ENCODE results near the gene IQSEC1. TPM values are rescaled to one million over a fixed set of nuclear protein-coding genes. Genes with fewer than 3 reads are reported as not detected.

Gene IQSEC1
- polyA plus RNA-seq, 3 donors = 25.1 to 30.4 (median 28.2) TPM

GRCh38 chr3:12922881-12923431, 150.3 kb downstream of the IQSEC1 start:
- no peak for DNase-seq (ENCODE audit: low read depth in 3 of 3, low spot score in 2 of 3)

- DNase-seq (ENCODE audit: low read depth in 3 of 3, low spot score in 2 of 3) = no peak
Measured at GRCh38 chr3:12922306-12922705, 150.9 kb downstream of the IQSEC1 start.

DNA sequence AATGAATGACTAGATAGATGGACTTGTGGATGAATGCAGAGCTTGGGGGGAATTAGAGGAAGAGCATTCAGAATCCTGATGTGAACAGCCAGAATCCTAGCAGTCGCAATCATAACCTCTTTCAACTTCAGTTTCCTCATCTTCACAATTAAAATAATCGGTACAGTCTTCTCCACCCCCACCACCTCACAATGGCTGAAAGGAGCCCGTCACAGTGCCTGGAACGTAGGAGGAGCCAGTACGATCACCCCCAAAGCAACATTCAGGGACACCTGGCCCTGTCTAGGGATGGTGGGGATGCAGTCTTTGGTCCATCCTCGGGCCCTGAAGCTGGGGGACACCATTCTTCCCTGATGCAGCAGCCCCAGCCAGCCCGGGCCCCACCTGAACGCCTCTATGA, 151.5 kb downstream of the IQSEC1 start:
- DNase-seq (ENCODE audit: low read depth in 3 of 3, low spot score in 2 of 3) = no peak

DNA sequence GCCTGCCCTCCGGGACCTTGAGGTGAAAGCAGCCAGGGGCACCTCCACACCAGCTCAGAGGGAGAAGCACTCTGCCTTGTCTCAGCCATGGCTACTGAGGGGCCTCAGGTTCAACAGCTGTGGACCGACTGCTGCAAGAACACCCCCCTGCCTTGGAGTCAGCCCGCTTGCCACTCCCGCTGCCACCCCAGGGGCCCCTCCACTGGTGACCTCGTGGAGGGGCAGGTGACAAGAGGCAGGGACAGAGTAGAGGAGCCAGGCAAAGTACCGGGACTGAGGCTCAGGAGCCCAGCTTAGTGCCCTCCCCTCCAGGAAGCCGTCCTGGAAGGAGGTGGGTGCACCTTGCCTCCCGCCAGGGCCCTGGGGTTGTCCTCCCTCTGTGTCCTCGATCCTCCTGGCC, 152.3 kb downstream of the IQSEC1 start:
- DNase-seq (ENCODE audit: low read depth in 3 of 3, low spot score in 2 of 3) = no peak

- DNase-seq (ENCODE audit: low read depth in 3 of 3, low spot score in 2 of 3) = no peak
Measured at GRCh38 chr3:12919205-12919604, 154.0 kb downstream of the IQSEC1 start.

- no peak for DNase-seq (ENCODE audit: low read depth in 3 of 3, low spot score in 2 of 3)
Measured at GRCh38 chr3:12918231-12918630, 155.0 kb downstream of the IQSEC1 start.

DNA sequence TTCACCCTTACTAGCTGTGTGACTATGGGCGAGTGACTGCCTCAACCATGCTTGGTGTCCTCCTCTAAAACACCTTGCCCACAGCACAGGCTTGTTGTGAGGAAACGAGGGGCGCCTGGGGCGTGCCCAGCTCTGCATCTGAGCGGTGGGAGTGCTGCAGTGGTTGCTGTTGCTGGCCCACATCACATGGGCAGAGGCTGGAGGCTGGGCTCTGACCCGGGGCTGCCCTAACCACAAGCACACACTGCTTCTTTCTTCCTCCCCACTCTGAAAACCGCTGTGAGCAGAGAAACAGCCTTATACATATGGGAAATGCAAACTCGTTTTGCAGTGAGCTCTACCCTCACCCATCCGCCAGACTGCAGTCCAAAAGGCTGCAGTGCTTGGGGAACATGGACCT, 157.1 kb downstream of the IQSEC1 start:
- DNase-seq (ENCODE audit: low read depth in 3 of 3, low spot score in 2 of 3) = no peak

DNA sequence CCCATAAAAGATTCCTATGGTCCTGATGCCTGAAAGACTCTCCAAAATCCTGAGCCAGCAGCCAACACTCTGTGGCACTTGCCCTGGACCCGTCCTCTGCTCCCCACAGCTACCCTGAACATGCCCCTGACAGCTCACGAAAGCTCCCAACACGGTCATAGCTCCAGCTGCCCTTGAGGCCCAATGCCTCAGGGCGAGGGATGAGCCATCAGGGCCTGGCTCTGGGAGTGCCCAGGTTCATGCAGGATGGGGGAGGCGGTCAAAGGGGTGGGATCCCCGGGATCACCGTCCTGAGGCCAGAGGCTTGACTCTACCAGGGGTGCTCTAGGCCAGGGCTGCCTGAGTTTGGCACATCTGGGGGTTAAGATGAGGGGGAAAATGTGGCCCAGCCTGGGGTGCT, 159.1 kb downstream of the IQSEC1 start:
- no peak for DNase-seq (ENCODE audit: low read depth in 3 of 3, low spot score in 2 of 3)

DNA sequence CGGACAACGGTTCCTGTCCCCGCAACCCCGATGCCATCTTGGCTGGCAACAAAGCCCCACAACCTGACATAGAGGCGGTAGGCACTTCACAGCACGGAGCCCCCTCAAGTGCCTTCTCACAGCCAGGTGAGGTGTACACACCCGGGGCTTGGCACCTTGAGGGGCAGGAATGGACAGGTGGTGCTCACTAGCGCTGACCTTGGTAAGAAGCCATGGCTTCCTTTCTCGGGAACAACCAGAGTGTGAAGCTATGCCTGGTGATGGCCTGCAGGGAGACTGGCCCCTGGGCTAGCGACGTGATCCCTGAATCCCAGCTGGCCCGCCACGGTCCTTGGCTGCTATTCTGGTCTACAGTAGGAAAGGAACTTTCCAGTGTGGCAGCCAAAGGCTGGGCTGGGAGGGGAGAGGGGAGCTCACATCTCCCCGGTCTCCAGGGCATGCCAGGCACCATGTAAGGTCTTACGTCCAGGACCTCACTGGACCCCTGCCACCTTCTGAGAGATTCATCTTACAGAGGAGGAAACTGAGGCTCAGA, 161.3 kb downstream of the IQSEC1 start:
- DNase-seq (ENCODE audit: low read depth in 3 of 3, low spot score in 2 of 3) = no peak

- no peak for DNase-seq (ENCODE audit: low read depth in 3 of 3, low spot score in 2 of 3)
Measured at GRCh38 chr3:12910356-12911099, 162.7 kb downstream of the IQSEC1 start.

DNA sequence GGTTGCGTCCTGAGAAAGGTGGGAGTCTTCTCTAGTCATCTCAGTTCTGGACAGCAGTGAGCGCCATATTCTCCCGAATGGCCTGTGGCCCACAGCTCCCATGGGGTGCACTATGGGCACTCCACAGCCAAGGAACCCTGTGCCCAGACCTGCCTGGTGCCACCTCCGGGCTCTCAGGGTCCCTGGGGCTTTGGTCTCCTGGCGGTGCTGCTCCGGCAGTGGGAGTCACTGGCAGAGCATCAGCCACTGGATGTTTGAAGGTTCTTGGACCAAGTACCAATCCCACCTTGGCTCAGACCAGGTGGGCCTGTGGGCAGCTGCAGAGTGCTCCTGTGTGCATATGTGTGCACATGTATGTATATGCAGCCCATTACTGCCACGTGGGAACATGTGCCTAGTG, 163.5 kb downstream of the IQSEC1 start:
- no peak for DNase-seq (ENCODE audit: low read depth in 3 of 3, low spot score in 2 of 3)

DNA sequence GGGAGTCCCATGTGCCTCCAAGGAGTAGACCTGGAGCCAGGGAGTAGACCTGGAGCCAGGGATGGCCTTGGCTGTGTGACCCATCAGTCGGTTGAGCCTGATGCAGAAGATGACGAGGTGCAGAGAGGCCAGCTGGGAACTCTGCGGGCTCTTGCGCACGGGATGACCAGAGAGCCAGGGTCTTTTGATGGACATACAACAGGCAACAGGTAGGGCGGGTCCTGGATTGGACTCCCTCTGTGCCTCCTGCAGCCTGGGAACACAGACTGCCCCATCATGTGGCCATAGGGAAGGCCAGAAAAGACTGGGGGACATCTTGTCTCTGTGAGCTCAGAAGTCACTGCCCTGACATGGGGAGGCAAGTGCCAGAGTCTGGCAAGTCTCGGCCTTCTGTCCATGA, 164.4 kb downstream of the IQSEC1 start:
- no peak for DNase-seq (ENCODE audit: low read depth in 3 of 3, low spot score in 2 of 3)

DNA sequence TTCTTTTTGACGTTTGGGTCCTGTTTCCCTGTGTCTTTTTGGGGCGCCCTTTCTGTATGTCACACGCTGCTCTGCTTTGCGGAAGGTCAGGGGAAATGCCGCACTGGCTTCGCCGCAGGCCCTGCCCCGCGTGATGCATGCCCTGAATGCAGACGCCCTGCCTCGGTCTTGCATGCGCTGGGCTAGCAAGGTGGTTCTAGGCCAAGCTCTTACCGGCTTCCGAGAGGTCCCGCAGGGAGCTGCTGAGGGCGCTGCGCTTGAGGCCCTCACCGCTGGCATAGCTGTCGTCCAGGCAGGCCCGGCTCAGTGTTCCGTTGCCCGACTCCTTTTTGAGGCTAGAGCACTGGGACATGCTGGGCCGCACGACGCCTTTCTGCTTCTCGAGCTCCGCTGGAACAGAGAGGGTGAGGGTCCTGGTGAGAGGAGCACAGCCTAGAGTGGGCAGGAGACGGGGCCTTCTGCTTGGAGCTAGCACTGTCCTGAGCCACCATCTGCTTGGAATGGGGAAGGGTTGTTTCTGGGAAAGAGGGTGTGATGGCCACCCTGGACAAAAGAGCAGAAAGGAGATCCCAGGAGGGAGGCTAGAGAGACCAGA, 165.0 kb downstream of the IQSEC1 start:
- DNase-seq (ENCODE audit: low read depth in 3 of 3, low spot score in 2 of 3) = no peak

DNA sequence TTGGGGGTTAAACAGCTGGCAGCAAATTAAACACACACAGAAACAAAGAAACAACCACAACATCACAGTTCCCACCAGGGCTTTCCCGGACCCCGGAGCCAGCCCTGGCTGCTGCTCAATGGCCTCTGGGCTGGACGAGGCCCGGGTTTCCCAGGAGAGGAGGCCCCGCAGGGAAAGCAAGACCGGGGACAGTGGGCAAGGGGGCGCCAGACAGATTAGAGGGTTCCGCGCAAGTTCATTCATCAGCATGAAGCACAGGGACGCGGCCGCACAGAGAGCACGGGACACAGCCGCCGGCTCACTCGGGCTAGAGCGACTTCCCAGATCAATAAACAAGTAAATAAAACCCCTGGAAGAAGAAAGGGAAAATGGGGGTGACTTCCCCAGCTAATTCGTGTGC, 165.5 kb downstream of the IQSEC1 start:
- no peak for DNase-seq (ENCODE audit: low read depth in 3 of 3, low spot score in 2 of 3)

DNA sequence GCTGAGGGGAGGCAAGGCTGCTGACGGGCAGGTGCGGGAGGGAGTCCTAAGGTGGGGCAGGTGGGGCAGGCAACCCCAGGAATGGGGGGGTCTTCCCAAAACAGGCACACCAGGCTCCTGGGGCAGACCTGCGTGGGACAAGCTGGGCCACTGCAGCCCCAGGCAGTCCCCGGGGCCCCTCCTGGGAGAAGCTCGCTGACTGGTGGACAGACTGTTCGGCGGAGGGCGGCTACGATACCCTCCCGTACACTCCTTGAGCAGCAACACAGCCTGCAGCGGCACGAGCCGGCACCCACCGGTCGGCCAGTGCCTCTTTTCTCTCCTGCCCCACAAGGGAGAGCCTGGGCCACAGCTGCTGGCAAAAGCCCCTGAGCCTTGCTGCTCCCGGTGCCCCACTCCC, 165.9 kb downstream of the IQSEC1 start:
- DNase-seq (ENCODE audit: low read depth in 3 of 3, low spot score in 2 of 3) = no peak

DNA sequence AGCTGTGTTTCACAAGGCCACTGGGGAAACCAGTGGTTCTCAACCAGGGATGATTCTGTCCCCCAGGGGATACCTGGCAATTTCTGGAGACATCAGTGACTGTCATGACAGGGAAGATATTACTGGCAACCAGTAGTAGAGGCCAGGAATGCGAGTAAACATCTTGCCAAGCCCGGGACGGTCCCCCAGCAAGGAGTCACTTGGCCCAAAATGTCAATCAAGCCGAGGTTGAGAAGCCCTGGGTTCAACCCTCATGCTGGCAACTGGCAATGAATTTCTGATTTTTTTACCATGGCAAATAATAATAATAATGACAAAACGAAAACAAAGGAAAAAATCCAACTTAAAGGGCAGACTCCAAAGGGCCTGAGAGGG, 166.3 kb downstream of the IQSEC1 start:
- no peak for DNase-seq (ENCODE audit: low read depth in 3 of 3, low spot score in 2 of 3)

DNA sequence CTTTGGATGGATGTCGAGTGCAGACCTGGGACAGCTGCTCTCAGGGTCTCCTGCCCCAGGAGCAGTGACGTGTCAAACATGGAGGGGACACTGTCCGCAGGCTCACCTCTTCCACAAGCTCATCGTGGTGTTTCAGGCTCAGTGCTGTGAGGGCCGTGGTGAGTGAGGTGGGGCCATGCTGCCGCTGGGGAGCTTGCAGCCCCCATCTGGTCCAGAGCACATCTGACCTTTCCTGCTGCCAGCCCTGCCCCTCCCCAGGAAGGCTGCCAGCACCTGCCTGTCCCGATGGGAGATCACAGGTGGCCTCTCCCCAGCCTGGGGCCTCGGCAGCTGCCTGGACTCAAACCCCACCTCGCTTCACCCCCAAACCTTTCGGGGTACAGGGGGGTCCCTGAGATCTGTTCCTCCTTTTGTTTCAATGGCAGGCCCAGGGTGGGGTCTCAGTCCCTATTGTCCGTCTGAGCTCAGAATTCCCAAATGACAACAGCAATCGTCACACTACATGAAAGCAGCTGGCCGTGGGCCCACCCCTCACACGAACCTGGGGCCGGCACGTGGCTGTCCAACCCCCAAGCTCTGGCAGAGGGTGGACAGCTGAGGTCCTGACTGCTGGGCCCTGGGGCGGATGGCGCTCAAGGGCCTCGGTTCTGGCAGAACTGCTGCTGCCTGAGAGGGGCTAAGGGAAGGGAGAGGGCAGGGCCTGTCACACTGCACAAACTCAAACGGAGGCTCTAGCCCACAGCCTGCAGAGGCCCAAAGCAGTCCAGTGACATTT, 166.9 kb downstream of the IQSEC1 start:
- DNase-seq (ENCODE audit: low read depth in 3 of 3, low spot score in 2 of 3) = no peak

GRCh38 chr3:12905316-12906071, 167.7 kb downstream of the IQSEC1 start:
- peak in 1 of 3 donors; percentile 30 for DNase-seq (ENCODE audit: low read depth in 3 of 3, low spot score in 2 of 3)

DNA sequence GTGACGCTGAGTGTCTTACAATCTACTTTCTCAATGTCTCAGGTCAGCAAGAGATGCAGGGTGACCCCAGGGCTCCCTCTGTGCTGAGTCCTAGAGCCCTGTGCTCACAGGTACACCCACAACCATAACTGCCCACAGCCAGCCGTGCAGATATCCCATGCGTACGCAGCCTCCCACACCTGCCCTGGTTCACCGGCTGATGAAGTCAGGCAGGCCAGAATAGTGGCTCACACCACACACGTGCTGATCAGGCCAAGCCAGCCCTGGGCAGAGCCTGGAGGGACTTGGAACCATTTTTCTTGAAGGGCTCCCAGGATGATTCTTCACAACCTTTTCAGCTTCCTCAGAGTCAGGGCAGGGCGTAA, 168.3 kb downstream of the IQSEC1 start:
- peak in 1 of 3 donors; percentile 24 for DNase-seq (ENCODE audit: low read depth in 3 of 3, low spot score in 2 of 3)

DNA sequence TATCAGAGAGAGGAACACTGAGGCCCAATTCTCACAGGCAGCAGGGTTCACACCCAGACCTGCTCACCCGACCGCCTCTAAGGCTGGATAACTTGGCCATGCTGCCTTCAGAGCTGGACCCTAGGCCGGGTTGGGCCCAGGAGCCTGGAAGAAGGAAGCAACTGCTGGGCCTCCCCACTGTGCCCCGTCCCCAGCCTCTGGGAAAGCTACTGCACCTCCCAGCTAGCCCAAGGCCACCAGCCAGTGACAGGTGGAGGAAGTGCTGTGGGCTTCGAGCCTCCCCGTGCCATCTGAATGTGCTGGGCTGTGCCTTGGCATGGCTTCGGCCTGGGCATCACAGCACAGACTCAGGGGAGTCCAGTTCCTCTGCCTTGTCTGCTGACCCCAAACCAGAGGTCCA, 169.3 kb downstream of the IQSEC1 start:
- DNase-seq (ENCODE audit: low read depth in 3 of 3, low spot score in 2 of 3) = no peak

All from right renal cortex interstitium (tissue), 3 donors.